Effector CD4-positive, alpha-beta T cell (primary cell): ENCODE results near the gene COL27A1.

Source experiments
- DNase-seq: peaks from one replicate; pipeline ENCODE4 v3.0.0-alpha.2; 2020

COL27A1 gene

DNA sequence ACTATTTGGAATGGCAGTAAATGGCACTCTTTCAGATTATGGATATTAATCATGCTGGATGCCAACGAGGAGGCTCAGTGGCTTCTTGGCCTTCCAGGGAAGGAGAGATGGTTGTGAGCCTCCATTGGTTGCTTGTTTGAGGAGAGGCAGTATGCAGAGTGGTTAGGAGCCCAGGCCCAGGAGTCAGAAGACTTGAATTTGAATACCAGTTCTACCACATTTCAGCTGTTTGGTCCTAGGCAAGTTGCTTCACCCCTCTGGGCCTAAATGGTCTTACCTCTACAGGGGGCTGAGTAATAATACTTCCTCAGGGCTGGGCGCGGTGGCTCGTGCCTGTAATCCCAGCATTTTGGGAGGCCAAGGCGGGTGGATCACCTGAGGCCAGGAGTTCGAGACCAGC, 52.5 kb downstream of the COL27A1 start:
- DNase-seq, result no peak

DNA sequence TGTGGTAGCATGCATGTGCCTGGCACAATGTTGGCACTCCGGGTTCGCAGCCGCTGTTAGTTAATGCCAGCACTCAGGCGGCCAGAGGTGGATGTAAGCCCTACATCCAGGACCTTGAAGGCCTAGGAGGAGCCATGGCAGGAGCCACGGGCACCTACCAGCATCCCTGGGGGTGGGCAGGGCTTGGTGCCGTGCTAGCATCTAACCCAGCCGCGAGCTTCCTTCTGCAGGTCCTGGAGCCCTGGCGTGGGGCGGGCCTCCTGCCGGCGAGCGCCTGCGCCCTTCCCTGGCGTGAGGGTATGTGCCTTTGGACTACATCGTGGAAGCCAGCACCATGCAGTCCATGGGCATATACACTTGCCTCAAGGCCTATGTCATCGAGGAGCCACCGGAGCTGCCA, 53.8 kb downstream of the COL27A1 start:
- DNase-seq, result no peak

GRCh38 chr9:114210136-114210535, 54.8 kb downstream of the COL27A1 start:
- no peak for DNase-seq

DNA sequence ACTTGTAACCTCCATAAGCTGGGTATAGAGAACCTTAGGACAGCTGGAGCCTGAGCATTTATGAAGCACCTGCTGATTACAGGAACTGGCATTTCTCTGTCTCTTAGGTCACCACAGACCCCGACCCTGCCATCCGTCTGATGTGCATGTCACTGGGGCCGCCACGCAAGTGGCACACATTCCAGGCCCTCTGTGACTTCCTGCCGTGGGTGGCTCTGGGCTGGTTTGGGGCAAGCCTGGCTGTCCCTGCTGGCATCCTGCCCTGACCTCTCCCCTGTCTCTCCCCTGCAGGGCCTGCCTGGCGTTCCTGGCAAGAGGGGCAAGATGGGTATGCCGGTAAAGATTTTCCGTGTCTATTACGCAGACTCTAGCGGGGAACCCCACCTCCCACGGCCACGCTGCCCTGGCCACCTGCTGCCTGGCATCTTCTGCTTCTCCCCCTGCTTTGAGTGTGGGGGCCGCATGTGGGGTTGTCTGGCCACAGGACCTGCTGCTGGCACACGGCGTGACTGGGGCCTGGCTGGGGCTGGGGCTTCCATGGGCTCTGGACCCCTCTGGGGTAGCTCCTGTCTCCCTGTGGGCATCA, 55.4 kb downstream of the COL27A1 start:
- DNase-seq, result no peak

GRCh38 chr9:114212826-114213225, 57.5 kb downstream of the COL27A1 start:
- DNase-seq, result no peak

GRCh38 chr9:114213566-114213965, 58.2 kb downstream of the COL27A1 start:
- DNase-seq, result no peak

GRCh38 chr9:114214181-114214580, 58.8 kb downstream of the COL27A1 start:
- no peak for DNase-seq

- DNase-seq, result no peak
These were observed 59.5 kb downstream of the COL27A1 start for GRCh38 chr9:114214686-114215414.

DNA sequence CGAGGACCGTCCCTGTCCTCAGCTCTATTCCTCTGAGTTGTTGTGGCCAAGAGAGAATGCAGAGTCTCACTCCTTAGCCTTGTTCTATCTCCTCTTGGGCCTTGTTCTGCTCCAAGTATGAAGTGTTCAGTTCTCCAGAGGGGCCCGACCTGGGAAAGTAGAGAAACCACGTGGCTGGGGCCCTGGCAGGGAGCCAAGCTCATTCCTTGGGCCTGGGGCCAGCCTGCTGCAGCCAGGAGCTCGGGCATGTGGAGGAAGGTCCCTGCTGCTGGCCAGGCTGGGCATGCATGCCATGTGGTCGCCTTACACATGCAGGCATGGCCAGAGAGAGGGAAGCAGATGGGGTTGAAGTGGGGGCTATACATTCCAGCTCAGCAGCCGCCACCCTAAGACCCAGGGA, 60.7 kb downstream of the COL27A1 start:
- DNase-seq, result no peak

- no peak for DNase-seq
These were observed 61.6 kb downstream of the COL27A1 start for GRCh38 chr9:114216976-114217375.

DNA sequence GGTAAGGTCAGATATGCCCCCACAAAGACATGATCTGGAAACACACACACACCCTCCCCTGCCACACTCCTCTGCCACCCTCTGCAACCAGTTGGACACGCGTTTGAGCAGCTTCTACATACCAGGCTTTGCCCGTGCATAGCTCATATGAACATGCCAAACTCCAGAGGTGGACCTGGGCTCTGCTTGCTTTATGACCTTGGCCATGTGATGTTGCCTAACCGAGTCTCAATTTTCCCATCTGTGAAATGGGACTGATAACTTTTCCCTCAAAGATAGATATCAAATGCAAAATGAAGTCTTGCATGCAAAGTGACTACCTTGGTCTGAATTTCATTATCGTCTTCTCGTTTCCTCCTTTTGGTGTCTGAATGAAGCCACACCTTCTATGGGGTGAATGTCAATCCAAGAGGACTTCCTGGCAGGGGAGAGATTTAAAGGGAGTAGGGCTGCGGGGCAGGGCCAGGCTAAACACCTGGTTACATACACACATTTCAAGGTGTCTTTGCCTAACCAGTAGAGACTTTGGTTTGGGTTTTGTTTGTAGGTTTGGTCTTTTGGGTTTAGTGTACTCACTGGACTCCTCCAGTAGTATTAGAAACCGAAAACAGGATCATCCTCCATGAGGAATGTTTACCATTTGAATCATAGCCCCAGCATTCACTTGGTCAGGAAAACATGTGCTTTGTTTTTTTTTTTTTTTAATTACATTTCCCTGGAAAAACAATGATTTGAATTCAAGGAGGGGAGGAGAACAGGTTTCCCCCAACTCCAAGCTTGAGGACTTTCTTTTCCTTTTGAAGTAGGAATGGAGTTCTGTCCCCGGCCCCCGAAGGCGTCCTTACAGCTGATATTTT, 63.2 kb downstream of the COL27A1 start:
- DNase-seq, result no peak

- DNase-seq, result no peak
These were observed 64.8 kb downstream of the COL27A1 start for GRCh38 chr9:114220061-114220541.

DNA sequence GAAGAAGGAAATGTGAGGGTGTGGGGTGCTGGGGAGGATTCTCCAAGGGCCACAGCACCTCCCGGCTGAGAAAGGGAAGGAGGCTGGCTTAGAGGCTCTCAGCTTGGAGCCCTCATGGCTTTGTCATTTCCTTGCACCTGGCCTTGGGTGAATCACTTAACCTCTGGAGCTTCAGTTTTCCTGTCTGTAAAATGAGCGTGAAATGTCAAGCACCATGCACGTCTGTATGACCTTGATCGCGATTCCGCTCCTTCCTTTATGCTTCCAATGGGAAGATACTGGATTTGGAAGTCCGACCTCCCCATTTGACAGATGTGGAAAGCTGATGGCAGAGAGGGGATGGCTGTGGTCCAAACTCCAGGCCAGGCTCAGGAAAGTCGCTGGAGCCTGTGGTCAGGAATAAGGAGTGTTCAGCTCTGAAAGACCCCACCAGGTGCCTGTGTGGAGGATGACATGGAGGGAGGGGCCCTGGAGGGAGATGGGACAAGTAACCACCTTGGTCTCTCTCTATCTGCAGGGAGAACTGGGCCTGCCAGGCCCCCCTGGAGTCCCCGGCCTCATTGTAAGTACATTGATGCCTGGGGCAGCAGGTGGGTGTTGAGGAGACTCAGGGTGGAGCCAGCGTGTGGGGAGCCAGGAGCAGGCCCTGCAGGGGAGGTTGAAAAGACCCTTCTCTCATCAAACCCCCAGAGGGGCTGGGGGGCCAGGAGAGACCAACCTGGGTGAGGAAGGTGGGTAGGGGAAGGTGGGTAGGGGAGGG, 66.5 kb downstream of the COL27A1 start:
- no peak for DNase-seq

DNA sequence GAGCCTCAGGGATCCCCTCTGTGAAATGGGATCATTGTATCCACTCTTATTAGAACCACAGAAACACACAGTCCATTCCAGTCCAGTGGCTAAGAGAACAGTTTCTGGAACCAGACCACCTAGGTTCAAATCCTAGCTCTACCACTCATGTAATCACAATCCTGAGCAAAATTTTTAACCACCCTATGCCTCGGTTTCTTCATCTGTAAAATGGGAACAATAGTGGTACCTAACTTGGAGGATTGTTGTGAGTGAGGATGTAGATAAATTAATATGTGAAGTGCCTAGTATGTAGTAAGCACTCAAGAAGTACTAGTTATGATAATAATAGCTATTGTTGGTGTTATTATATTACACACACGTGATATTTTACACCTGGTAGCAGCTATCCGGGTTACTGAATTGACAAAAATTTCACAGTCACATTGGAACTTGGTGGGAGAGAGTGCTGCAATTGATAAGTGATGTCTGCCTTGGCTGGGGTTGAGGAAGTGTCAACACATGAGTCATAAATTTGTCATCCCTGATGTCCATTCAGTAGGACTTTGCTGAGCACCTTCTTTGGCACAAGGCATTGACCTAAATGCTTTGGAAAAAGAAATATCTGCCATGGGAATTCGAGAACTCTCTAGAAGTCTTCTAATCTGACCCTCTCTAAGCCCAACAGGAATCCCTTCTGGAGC, 68.4 kb downstream of the COL27A1 start:
- DNase-seq, result no peak

DNA sequence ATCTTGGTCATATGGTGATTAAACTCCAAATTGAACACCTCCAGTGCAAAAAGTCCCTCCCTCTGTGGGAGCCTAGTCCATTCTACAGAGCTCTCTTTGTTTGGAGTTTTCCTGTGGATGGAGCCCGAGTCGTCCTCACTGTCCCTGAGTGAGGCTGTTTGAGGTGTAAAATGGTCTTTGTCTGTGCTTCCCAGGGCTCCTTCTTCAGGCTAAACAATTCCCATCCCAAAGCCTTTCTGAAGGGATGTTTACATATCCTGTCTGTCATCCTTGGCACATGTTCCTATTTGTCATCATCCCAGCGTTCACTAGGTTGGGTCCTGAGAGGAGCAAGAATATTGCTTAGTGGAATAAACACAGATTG, 68.9 kb downstream of the COL27A1 start:
- DNase-seq, result no peak

DNA sequence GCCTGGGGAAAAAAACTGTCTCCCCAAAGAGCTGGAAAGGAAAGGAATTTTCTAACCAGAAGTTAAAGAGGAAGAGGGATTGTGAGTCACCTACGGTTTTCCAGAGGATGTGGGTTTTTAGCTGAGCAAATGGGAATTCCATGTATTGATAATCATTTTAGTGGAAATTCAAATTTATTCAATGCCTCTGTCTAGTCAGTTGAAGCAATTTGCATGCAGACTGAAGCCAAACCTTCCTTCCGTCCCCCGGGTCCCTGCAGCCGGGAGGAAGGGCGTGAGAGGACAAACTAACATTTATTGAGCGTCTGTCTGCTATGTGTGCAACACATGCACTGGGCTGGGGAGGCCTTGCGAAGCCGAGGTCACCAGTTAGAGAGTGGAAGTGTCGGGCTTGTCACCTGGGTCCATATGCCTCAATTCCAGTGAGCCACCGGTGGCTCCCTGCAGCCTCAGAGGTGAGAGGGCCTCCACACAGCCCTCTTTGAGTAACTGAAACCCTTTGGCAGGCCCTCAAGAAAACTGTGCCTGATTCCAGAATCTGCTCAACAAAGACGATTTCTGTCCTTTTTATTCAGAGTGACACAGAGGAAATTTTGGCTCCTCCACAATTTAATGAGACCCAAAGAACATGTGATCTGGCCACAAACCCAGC, 70.3 kb downstream of the COL27A1 start:
- DNase-seq, result no peak

DNA sequence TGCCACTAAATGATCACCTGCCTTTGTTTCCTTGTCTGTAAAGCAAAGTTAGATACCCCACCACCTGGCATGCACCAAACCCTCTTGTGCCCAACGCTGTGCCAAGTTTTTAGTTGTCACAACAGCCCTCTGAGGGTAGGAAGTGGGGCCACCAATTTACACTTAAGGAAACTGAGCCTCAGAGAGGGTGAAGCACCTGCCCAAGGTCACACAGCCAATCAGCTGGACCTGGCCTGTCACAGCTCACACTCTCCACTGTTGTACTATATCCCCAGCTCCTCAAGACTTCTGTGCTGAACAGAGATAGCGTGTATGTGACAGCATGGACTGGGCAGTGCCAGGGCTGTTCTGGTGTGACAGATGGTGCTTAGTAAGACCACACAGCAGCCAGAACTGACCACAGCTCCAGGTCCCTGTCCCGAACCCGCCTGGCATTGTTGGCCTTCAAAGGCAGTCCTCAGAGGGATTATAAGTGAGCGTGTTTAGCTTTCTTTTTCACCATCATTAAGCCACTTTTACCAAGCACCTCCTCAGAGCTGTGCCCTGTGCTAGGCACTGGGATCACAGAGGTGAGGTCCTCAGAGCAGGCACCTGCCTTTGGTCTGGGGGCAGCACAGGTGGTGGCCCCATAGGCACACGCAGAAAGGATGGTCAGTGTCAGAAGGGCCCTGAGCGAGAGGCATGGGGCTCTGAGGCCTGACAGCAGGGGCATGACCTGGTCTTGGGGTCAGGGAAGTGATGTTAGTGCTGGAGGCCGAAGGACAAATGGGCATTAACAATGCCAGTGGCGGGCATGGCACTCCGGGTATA, 71.1 kb downstream of the COL27A1 start:
- no peak for DNase-seq

DNA sequence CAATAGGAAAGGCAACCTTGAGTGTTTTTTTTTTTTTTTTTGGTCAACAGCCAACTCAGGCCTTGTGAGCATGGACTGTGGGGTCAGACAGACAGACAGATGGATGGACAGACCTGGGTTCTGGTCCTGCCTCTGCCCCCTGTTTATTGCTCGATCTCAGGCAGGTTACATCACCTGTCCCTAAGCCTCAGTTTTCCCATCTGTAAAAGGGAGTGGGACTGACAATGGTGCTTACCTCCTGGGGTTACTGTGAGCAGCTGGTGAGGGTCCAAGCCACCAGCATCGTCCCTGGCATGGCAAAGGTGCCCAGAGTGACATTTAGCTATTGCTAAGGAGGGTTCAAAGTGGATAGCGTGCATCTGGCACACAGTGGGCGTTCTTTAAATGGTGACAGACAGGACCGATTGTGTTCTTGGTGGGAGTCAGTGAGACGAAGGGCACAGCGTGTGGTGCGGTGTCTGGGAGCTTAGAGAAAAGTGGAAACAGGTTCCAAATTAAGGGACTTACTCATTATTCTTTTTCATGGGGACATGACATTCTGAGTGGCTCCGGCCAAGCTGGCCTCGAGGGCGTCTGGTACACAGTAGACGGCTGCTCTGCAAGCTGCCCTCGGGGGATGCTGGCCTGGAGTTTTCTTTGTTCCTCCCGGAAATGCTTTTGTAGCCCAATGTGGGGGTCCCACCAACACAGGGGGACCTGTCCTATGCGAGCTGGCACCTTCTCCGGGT, 72.1 kb downstream of the COL27A1 start:
- DNase-seq, result no peak

DNA sequence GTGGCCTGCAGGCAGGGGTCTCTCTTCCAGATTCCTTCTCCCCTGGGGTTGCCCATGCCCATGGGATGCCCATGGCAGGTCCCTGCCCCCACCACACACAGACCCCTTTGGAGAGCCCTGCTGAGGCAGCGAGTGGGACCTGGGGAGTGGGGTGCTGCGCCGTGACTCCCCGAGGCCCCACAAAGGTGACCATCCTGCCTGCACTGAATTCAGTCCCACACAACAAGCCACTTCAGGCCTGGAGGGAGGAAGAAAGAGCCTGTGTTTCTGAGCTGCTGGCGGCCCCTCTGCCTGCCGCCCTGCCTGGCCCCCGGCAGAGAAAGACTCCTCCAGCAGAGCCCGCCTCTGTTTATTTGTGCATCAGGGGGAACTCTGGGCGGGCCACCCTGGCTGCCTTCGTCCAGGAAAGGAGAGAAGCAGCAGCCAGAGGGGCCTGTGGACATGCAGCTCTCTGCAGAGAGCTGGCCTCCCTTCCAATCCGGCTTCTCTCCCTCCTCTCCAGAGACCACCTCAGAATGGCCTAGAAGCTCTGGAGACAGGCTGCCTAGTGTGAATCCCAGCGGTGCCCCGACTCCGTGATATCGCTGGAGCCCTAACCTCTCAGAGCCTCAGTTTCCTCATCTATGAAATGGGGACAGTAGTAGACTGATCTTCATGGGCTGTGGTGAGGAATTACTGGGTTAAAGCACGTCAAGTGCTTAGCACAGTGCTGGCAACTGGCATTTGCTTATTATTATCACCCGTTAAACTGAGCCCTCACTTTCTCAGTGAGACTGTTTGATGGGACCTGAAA, 72.9 kb downstream of the COL27A1 start:
- no peak for DNase-seq
